HuH-7.5 (cell line): Measurements from ENCODE around the gene DIO2.

Source experiments
- DNase-seq: peaks from one replicate; pipeline ENCODE4 v3.0.0; 2011; ENCODE audit warnings: low spot score

The DIO2 gene

GRCh38 chr14:80167793-80168448 is 43.4 kb downstream of the DIO2 start:
- DNase-seq = no peak

DNA sequence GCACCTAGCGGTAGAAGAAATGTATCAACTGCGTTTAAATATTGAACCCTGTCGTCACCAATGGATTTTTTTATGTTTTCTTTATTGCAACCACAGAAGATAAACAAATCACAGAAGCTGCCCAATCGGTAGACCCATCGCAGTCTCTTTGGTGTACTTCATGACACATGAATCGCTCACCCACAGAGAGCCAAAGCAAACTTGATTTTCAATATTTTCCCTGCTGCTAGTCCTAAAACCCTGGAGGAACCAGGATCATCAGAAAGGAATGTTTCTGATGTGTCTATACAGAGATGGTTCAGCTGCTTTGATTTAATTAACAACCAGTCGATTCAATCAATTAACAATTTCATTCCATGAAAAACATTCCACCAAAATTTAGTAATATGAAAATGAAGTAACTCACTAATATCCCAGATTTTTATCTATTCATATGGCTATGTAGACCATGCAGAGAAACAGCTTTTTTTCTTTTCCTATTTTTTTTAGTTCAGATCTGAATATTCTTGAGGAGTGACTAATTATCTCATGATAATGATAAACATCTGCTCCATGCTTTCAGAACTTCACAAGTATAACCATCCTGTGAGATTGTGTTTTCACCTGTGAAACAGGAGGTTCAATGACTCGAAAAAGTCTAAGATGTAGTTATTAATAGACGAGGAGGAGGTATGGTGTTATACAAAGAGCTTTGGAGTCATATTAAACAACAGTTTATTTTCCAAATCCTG is 46.1 kb downstream of the DIO2 start:
- DNase-seq = no peak

DNA sequence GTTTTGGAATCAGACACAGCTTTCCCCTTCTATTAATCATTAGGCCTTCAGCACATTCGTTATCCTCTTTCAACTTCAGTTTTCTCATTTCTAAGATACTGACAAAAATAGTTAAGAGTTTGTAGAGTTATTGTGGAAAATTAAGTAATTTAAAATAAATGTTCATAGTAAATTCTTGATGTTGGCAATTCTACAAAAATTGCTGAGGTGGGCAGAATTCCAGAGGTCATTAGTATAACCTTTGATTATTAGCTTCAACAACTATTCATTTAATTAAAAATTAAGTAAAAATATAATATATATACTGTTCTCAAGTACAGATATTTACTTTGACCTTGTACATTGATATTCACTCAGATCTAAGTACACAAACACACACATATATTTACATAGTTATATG is 58.5 kb downstream of the DIO2 start:
- no peak for DNase-seq

DNA sequence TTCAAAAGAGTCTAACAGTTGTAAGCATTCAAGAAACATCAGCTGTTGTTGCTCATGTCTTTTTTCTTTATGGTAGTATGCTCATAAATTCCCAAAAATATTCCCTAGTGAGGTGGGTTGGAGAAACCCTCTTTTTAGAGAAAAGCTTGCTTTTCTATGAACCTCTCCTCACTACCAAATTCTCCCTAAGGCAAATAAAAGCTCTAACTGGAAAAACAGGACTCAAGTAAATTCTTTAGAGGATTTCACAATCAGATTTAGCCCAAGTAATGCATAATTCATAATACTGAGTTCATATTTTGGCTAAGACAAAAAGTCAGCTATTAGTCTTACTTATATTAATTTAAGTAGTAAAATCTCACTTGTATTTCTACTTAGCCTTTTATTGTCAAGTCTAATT is 59.1 kb downstream of the DIO2 start:
- DNase-seq = no peak

- no peak for DNase-seq
These were observed 61.0 kb downstream of the DIO2 start for GRCh38 chr14:80150301-80150700.
